Esophagus (tissue), 2 donors: ENCODE data around the gene SLC17A7. TPM values are rescaled to one million over a fixed set of nuclear protein-coding genes. Genes with fewer than 3 reads are reported as not detected.

Experiments
- H3K27ac ChIP-seq, 2 donors: one replicate each; pipeline ENCODE4 v1.5.1; 2013; ENCODE audit warnings: low read depth in 2 of 2, mild to moderate bottlenecking in 2 of 2, inconsistent platforms in 1 of 2, low read length in 1 of 2, moderate library complexity in 1 of 2
- H3K27me3 ChIP-seq, 2 donors: one replicate each; pipeline ENCODE4 v1.6.1; 2013; ENCODE audit warnings: low read length in 2 of 2, control low read depth in 1 of 2, mild to moderate bottlenecking in 1 of 2; ENCODE audit not compliant: insufficient read depth in 2 of 2, control insufficient read depth in 1 of 2
- H3K36me3 ChIP-seq, 2 donors: one replicate each; pipeline ENCODE4 v1.6.1; 2013; ENCODE audit warnings: low read length in 1 of 2; ENCODE audit not compliant: control insufficient read depth in 2 of 2, insufficient read depth in 2 of 2
- H3K4me1 ChIP-seq, 2 donors: one replicate each; pipeline ENCODE4 v1.6.1; 2013; ENCODE audit warnings: low read length in 1 of 2; ENCODE audit not compliant: control insufficient read depth in 2 of 2, insufficient read depth in 2 of 2
- H3K4me3 ChIP-seq, 2 donors: one replicate each; pipeline ENCODE4 v1.5.1; 2013; ENCODE audit warnings: low read length in 2 of 2, mild to moderate bottlenecking in 2 of 2, low read depth in 1 of 2, moderate library complexity in 1 of 2
- H3K9me3 ChIP-seq, 2 donors: one replicate each; pipeline ENCODE4 v1.6.1; 2013; ENCODE audit warnings: mild to moderate bottlenecking in 2 of 2, low read depth in 1 of 2, low read length in 1 of 2, moderate library complexity in 1 of 2; ENCODE audit not compliant: control insufficient read depth in 2 of 2, insufficient read depth in 1 of 2
- WGBS, 2 donors: extraction: QIAGEN DNeasy Blood & Tissue Kit; methylation state at CpG; one replicate each; pipeline ENCODE4 v1.1.7; 2013; 5-methylcytosine and 5-hydroxymethylcytosine counted together
- polyA plus RNA-seq, 2 donors: library from polyadenylated mRNA; stranded (reverse); fragments of 200-250 nt; gene quantifications; one replicate each; pipeline ENCODE4 v1.2.3, GENCODE V29; 2013
- donor health status: healthy with polysubstance abuse.
- donor health status: Bipolar disorder and iron deficiency.

Gene SLC17A7
- under 1 TPM; 0.28 to 0.29 TPM for polyA plus RNA-seq

DNA sequence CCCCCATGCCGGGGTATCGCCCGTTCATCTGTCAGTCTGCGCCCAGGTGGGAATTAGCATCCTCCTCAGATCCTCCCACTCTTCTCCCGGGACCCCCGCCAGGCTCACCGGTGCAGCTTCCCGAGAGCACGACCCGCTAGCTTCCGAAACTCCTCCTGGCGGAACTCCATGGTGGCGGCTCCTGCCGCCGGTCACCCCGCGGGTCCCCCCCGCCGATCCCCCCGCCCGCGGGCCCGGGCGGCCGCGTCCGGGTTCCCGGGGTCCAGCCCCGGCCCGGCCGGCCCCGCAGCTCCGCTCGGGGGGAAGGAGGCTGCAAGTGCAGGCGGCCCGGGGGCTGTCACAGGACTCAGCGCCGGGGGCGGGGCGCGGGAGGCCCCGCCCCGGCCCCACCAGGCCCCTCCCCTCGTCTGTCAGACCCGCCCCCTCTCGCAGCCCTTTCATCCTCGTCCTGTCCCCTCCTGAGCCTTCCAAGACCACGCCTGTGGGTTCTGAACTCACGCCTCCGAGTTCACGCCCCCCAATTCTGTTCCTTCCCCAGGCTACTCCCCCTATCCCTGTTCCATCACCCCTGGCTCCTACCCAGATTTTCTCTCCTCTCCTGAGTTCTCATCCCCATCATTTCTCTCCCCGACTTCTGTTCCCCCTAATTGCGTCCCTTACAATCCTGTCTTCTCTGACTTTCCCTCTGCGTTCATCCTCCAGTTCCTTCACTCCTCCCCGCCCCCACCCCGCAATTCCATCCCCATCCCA is at the start of gene SLC17A7:
TSS of gene SLC17A7 (minus strand) at position 318 of the 750 bp plus-strand sequence. CDS start at position 170, 148 bp downstream.
- H3K27ac ChIP-seq = no peak within 1 kb of the TSS
- H3K36me3 ChIP-seq = peaks cover 0 to under 1% of the 10 kb centered on the region in 2 donors
- peaks cover 0 to 3% of the 10 kb centered on the region in 2 donors for H3K9me3 ChIP-seq
- H3K27me3 ChIP-seq = peaks cover 0 to 12% of the 10 kb centered on the region in 2 donors
- peaks cover 0 to 2% of the 10 kb centered on the region in 2 donors for H3K4me1 ChIP-seq
- peak within 1 kb of the TSS in 1 of 2 donors; percentile 61 for H3K4me3 ChIP-seq
- 4 to 9% methylated on average over 20 to 56 of the region's 56 CpGs for WGBS, 2 donors

DNA sequence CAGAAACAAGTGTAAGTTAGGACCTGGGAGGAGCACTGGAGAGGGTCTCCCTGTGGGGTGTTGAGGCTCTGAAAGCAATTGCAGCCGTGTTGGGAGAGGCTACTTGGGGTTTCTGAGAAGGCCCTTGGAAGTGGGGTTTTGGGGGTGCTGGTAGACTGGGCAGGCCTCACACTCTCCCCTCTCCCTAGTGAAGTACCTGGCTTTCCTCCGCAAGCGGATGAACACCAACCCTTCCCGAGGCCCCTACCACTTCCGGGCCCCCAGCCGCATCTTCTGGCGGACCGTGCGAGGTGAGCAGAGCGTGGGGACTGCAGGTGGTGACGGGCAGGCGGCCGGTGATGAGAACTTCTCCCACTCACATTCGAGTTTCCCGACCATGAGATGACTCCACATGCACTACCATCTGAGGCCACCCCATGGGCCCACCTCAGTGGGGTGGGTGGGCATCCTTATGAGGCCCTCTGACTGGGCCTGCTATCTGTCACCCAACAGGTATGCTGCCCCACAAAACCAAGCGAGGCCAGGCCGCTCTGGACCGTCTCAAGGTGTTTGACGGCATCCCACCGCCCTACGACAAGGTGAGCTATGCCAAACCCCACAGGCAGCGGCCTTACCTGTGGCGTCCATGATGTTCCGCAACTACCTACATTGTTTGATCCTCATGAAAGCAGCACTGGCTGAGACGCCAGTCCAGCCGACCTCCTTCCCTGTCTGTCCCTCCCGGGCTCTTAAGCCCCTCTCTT is 49.1 kb upstream of the SLC17A7 start:
- Histone ChIP-seq H3K27me3 (no peaks in the 10 kb centered on the region), H3K4me3 (peak overlapping the region in 1 of 2 donors; percentile 90), H3K9me3 (no peaks in the 10 kb centered on the region), H3K36me3 (peaks cover 28 to 36% of the 10 kb centered on the region in 2 donors), H3K4me1 (peaks cover 7 to 9% of the 10 kb centered on the region in 2 donors), H3K27ac (peak overlapping the region; percentile 19 to 72)
- WGBS, 2 donors = 77 to 80% methylated on average over 27 of the region's 27 CpGs

DNA sequence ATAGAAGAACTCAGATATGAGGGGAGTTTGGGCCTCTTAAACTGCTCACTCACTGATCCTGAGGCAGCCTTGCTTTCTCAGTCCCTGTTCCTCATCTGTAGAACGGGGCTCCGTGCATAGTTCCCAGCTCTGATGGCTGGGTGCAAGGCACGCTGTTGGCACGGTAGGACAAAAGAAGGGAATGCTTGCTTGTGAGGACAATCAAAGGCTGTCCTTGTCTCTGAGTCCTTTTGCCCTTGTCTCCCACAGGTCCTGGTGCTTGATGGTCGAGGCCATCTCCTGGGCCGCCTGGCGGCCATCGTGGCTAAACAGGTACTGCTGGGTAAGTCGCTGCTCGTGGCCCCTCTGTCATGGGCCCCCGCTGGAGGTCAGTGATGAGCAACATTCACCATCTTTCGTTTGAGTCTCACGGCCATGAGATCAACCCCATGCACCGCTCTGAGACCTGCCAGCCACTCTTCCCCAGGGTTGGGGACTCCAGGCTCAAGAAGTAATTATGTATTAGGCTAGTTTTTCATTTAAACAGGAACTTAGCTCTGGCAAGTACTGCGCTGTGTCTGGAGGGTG is 48.4 kb upstream of the SLC17A7 start:
- peak overlapping the region; percentile 19 to 72 for H3K27ac ChIP-seq
- peaks cover 7 to 9% of the 10 kb centered on the region in 2 donors for H3K4me1 ChIP-seq
- peaks cover 28 to 36% of the 10 kb centered on the region in 2 donors for H3K36me3 ChIP-seq

DNA sequence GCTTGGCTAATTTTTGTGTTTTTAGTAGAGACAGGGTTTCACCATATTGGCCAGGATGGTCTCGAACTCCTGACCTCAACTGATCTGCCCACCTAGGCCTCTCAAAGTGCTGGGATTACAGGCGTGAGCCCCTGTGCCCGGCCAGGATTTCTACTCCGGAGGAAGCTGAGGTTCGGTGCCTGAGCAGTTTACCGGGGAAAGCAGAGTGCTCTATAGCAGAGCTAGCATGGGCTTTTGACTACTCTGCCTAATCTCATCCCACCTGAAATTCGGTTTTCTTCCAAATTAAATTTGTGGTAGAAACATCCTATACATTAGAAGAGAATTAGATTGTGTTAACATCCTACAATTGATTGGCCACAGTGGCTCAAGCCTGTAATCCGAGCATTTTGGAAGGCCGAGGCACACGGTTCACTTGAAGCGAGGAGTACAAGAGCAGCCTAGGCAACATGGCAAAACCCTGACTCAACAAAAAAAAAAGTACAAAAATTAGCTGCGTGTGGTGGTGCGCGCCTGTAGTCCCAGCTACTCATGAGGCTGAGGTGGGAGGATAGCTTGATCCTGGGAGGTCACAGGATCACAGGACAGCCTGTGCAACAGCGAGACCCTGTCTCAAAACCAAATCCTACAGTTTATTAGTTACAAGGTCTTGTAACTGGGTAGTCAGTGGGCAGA is 47.7 kb upstream of the SLC17A7 start:
- 13 to 15% methylated on average over 15 of the region's 15 CpGs for whole genome bisulfite sequencing, 2 donors
- H3K36me3 ChIP-seq = peaks cover 28 to 36% of the 10 kb centered on the region in 2 donors
- H3K4me3 ChIP-seq = peak overlapping the region; percentile 89 to 90
- peaks cover 7 to 9% of the 10 kb centered on the region in 2 donors for H3K4me1 ChIP-seq
- H3K27me3 ChIP-seq = no peaks in the 10 kb centered on the region
- H3K9me3 ChIP-seq = no peaks in the 10 kb centered on the region
- peak overlapping the region; percentile 44 to 87 for H3K27ac ChIP-seq

More for the DNA sequence above, 48.4 kb upstream of the SLC17A7 start:
- H3K4me3 ChIP-seq = peak overlapping the region; percentile 89 to 90
- 48% methylated on average over 15 of the region's 15 CpGs for WGBS, 2 donors
- no peaks in the 10 kb centered on the region for H3K27me3 ChIP-seq
- no peaks in the 10 kb centered on the region for H3K9me3 ChIP-seq

DNA sequence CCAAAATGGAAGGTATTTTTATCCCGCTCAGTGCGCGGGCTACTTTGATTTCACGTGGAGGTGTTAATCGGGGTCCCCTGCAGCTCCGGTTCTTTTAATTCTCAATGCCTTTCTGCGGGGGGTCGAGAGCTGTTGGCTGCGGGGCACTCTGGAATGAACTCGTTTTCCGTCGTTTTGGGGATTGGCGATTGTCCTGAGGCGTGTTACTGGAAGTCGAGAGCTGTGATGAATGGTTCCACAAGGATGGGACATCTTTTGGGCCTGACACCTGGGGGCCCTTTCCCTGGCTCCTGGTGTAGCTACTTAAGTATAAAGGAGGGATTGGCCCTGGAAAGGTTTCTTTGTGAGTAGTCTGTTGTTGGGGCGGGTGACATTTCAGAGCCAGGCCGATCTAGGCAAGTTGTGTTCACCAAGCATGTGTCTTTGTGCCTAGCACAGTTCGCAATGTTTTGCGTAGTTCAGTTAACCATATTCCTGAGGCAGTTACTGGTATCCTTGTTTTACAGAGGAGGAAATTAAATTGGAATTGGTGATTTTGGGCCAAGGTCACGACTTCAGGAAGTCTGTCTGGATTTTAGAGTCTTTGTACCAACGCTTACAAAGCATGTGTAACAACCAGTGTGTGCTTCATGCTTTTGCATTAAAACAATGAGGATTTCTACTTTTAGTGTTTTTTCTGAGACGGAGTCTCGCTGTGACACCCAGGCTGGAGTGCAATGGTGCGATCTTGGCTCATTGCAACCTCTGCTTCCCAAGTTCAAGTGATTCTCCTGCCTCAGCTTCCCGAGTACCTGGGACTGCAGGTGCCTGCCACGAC is 46.9 kb upstream of the SLC17A7 start:
- peaks cover 28 to 36% of the 10 kb centered on the region in 2 donors for H3K36me3 ChIP-seq
- 1% methylated on average over 26 of the region's 26 CpGs for WGBS, 2 donors
- no peaks in the 10 kb centered on the region for H3K9me3 ChIP-seq
- peak overlapping the region; percentile 85 to 87 for H3K27ac ChIP-seq
- H3K4me1 ChIP-seq = peaks cover 7 to 9% of the 10 kb centered on the region in 2 donors
- H3K4me3 ChIP-seq = peak overlapping the region; percentile 89 to 90
- H3K27me3 ChIP-seq = no peaks in the 10 kb centered on the region

DNA sequence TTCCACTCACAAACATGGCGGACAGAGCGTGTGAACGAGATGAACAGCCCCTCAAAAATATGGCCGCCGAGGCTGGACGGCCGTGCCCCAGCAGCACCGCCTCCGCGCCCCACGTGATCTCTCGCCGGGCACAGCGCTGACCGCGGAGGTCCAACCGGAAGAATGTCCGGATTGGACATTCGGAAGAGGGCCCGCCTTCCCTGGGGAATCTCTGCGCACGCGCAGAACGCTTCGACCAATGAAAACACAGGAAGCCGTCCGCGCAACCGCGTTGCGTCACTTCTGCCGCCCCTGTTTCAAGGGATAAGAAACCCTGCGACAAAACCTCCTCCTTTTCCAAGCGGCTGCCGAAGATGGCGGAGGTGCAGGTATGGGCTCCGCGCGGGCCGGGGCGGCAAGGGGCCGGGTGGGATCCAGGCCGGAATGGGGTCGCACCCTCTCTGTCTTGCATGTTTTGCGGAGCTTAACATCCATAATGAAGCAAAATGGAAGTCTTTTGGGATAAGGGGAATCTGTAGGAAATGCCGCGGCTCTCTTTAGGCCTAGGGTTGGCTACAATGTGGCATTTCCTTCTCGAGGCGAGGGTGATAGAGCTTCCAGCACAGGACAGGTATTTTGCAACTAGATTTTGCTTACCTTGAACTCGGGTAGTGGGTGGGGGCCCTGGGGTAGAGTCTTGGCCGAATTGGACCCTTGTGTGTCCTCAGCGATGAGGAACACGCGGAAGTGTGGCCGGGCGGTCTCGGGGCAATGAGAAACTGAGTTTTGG is 46.1 kb upstream of the SLC17A7 start, which contains the start of gene RPL13A:
TSS of gene RPL13A (plus strand) at position 332 of the 769 bp plus-strand sequence. CDS start at position 354, 22 bp downstream.
- Histone ChIP-seq H3K4me3 (peak within 1 kb of the TSS; percentile 89 to 90), H3K9me3 (no peaks in the 10 kb centered on the region), H3K4me1 (peaks cover 7 to 9% of the 10 kb centered on the region in 2 donors), H3K36me3 (peaks cover 25 to 31% of the 10 kb centered on the region in 2 donors), H3K27ac (peak within 1 kb of the TSS; percentile 86 to 87), H3K27me3 (no peaks in the 10 kb centered on the region)
- WGBS, 2 donors = 0 to 1% methylated on average over 55 to 57 of the region's 57 CpGs

DNA sequence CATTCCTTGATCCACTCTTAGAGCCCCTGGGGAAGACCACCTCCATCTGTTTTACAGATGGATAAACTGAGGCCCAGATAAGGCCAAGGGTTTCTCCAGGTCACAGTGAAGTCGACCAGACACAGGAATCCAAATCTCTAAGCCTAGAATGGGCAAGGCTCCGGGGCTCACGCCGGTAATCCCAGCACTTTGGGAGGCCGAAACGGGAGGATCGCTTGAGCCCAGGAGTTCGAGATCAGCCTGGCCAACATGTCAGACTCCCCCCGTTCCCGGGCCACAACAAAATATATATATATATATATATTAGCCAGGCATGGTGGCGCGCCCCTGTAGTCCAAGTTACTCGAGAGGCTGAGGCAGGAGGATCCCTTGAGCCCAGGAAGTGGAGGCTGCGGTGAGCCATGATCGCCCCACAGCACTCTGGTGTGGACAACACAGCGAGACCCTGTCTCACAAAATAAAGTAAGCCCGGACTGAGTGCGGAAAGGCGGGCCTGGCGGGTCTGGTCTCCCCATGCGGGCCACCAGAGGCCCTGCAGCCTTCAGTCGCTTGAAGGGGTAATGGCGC is 45.5 kb upstream of the SLC17A7 start:
- Histone ChIP-seq H3K9me3 (no peaks in the 10 kb centered on the region), H3K4me3 (peak overlapping the region; percentile 27 to 49), H3K36me3 (peaks cover 20 to 25% of the 10 kb centered on the region in 2 donors), H3K4me1 (peaks cover 7 to 9% of the 10 kb centered on the region in 2 donors), H3K27me3 (no peaks in the 10 kb centered on the region), H3K27ac (peak overlapping the region; percentile 86 to 87)
- 64% methylated on average over 23 of the region's 23 CpGs for WGBS, 2 donors

DNA sequence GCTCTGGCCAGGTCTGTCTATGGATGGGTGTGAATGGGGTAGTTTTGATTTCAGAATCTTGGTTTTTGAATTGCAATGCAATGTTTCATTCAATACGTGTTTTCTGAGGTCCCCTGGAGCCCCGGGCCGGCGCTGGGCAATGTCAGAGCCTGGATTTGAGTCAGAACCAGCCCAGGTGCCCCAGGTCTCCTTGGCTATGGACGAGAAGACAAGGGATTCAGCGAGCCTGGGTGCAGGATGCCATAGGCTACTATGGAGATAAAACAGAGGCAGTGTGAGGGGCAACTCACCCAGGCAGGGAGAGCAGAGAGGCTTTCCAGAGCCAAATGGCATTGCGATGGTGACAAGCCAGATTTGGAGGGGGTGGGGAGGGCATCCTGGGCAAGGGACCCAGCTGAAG is 44.9 kb upstream of the SLC17A7 start:
- Histone ChIP-seq H3K27ac (no peak overlapping the region), H3K4me1 (peaks cover 7 to 9% of the 10 kb centered on the region in 2 donors), H3K4me3 (no peak overlapping the region), H3K27me3 (no peaks in the 10 kb centered on the region), H3K9me3 (no peaks in the 10 kb centered on the region), H3K36me3 (peaks cover 17 to 19% of the 10 kb centered on the region in 2 donors)
- 90 to 92% methylated on average over 7 of the region's 7 CpGs for WGBS, 2 donors
